A673 (cell line): ENCODE data around the gene RNF149. TPM values are rescaled to one million over a fixed set of nuclear protein-coding genes. Genes with fewer than 3 reads are reported as not detected.
"Not testable (repeated sequence)": the region's sequence is repeated elsewhere in the genome, so short reads cannot be mapped to it uniquely, and the experiment has no call there.

Experiments used
- BruUV-seq: library from RNA; stranded (reverse); fragments of 400-500 nt; replicated peaks from 2 replicates; lab custom pipeline; 2021; lab: Mats Ljungman, UMichigan
- CTCF ChIA-PET: fragments of 300-600 bp; sonication (Branson Sonifier 250); formaldehyde crosslinking; loops from one replicate; lab custom pipeline; 2022; ENCODE audit warnings: antibody characterized with exemption; lab: Charles Lee
- POLR2A ChIA-PET: fragments of 300-600 bp; sonication (Branson Sonifier 250); formaldehyde crosslinking; loops from one replicate; lab custom pipeline; 2022; ENCODE audit warnings: antibody characterized with exemption; ENCODE audit not compliant: low non-redundant PET; lab: Charles Lee
- DNase-seq: peaks from one replicate; pipeline ENCODE4 v3.0.0-alpha.2; 2015; ENCODE audit warnings: low spot score
- H3K27ac ChIP-seq: fragments of 200-600 bp; sonication (generic); 2 replicates; pipeline ENCODE4 v1.5.1; 2016; ENCODE audit warnings: mixed run types, low read depth, mild to moderate bottlenecking, mixed read lengths, antibody characterized with exemption, low read length; ENCODE audit not compliant: poor library complexity, severe bottlenecking
- H3K27me3 ChIP-seq: fragments of 200-600 bp; sonication (generic); replicated peaks from 2 replicates; pipeline ENCODE4 v1.6.1; 2017; ENCODE audit warnings: mixed run types, low read depth, mild to moderate bottlenecking, mixed read lengths, antibody characterized with exemption, low read length; ENCODE audit not compliant: insufficient read depth, poor library complexity
- H3K36me3 ChIP-seq: fragments of 200-600 bp; sonication (generic); 2 replicates; pipeline ENCODE4 v1.6.1; 2016; ENCODE audit warnings: mixed run types, mild to moderate bottlenecking, mixed read lengths, antibody characterized with exemption, low read length; ENCODE audit not compliant: insufficient read depth, poor library complexity, severe bottlenecking
- H3K4me1 ChIP-seq: fragments of 200-600 bp; sonication (generic); 2 replicates; pipeline ENCODE4 v1.6.1; 2017; ENCODE audit warnings: mixed run types, mild to moderate bottlenecking, mixed read lengths, antibody characterized with exemption, low read length; ENCODE audit not compliant: insufficient read depth, poor library complexity, severe bottlenecking
- H3K4me3 ChIP-seq: fragments of 200-600 bp; sonication (generic); 2 replicates; pipeline ENCODE4 v1.5.1; 2016; ENCODE audit warnings: low read depth, mixed run types, mild to moderate bottlenecking, mixed read lengths, low read length; ENCODE audit not compliant: poor library complexity, severe bottlenecking
- H3K9me3 ChIP-seq: fragments of 200-600 bp; sonication (generic); 2 replicates; pipeline ENCODE4 v1.6.1; 2016; ENCODE audit warnings: mixed run types, low read depth, mild to moderate bottlenecking, mixed read lengths, antibody characterized with exemption, low read length; ENCODE audit not compliant: poor library complexity, severe bottlenecking
- CTCF ChIP-seq: fragments of 300-800, 200-600 bp; sonication (generic); conservative IDR thresholded peaks from 2 replicates; pipeline ENCODE4 v1.5.1; 2017; ENCODE audit warnings: low read depth, mild to moderate bottlenecking, antibody characterized with exemption, low read length, moderate library complexity, mixed read lengths
- EZH2 ChIP-seq: fragments of 200-600 bp; sonication (generic); IDR thresholded peaks from 2 replicates; pipeline ENCODE4 v1.6.1; 2017; ENCODE audit warnings: borderline replicate concordance, low read depth, mild to moderate bottlenecking, mixed read lengths, antibody characterized with exemption, low read length; ENCODE audit not compliant: poor library complexity, severe bottlenecking
- intact Hi-C: fragments of 100-400 bp; cut with micrococcal nuclease; formaldehyde crosslinking; loops from one replicate; pipeline ENCODE4 v1.10.0; 2022; ENCODE audit not compliant: unreplicated experiment
- total RNA-seq: library from RNA; stranded (reverse); gene quantifications from 2 replicates; pipeline ENCODE4 v1.2.3, GENCODE V29; 2021

The RNF149 gene
- total RNA-seq, 1 experiment from 2014 or later, result 26.8 TPM

GRCh38 chr2:101356055-101356454 is 47.6 kb upstream of the RNF149 start:
- TF ChIP-seq EZH2, result no peak
- no peak for TF ChIP-seq CTCF
- H3K36me3 ChIP-seq, result no peaks in the 10 kb centered on the region
- intact Hi-C loops, result no loop called here
- peaks cover 5% of the 10 kb centered on the region for H3K27me3 ChIP-seq
- DNase-seq, result no peak
- CTCF ChIA-PET, result no interaction called here
- no peak overlapping the region for H3K27ac ChIP-seq
- no peaks in the 10 kb centered on the region for H3K4me1 ChIP-seq
- BruUV-seq, result no TSS peak
- H3K4me3 ChIP-seq, result no peak overlapping the region
- no peaks in the 10 kb centered on the region for H3K9me3 ChIP-seq
- POLR2A ChIA-PET, result no interaction called here

GRCh38 chr2:101355401-101356054 is 47.0 kb upstream of the RNF149 start:
- Histone ChIP-seq H3K4me1 (no peaks in the 10 kb centered on the region), H3K27me3 (peaks cover under 1% of the 10 kb centered on the region), H3K4me3 (no peak overlapping the region), H3K9me3 (no peaks in the 10 kb centered on the region), H3K27ac (no peak overlapping the region), H3K36me3 (no peaks in the 10 kb centered on the region)
- no TSS peak for BruUV-seq
- TF ChIP-seq CTCF (no peak), EZH2 (no peak)
- no peak for DNase-seq
- intact Hi-C loops, result no loop called here
- CTCF ChIA-PET, result no interaction called here
- POLR2A ChIA-PET, result no interaction called here

GRCh38 chr2:101354420-101355311 is 46.2 kb upstream of the RNF149 start:
- ChIA-PET CTCF (interaction anchor here (0.9 kb wide), 1 partner anchor 12 kb away, joined by 3 read pairs; no protein-coding TSS in a partner anchor), POLR2A (no interaction called here)
- H3K4me3 ChIP-seq, result no peak overlapping the region
- H3K4me1 ChIP-seq, result no peaks in the 10 kb centered on the region
- DNase-seq, result no peak
- no peaks in the 10 kb centered on the region for H3K27me3 ChIP-seq
- TF ChIP-seq EZH2 (no peak), CTCF (no peak)
- no peak overlapping the region for H3K27ac ChIP-seq
- intact Hi-C loops, result no loop called here
- no TSS peak for BruUV-seq
- H3K36me3 ChIP-seq, result no peaks in the 10 kb centered on the region
- no peaks in the 10 kb centered on the region for H3K9me3 ChIP-seq

GRCh38 chr2:101352631-101353030 is 44.1 kb upstream of the RNF149 start:
- intact Hi-C loops, H3K27me3 ChIP-seq, H3K4me1 ChIP-seq, DNase-seq, H3K36me3 ChIP-seq, H3K27ac ChIP-seq, POLR2A ChIA-PET, H3K9me3 ChIP-seq, H3K4me3 ChIP-seq, BruUV-seq: not testable (repeated sequence)
- CTCF ChIA-PET, result interaction anchor here (1.1 kb wide), 1 partner anchor 10 kb away, joined by 3 read pairs; no protein-coding TSS in a partner anchor
